ENCODE results near the gene MEIS1.

DNA sequence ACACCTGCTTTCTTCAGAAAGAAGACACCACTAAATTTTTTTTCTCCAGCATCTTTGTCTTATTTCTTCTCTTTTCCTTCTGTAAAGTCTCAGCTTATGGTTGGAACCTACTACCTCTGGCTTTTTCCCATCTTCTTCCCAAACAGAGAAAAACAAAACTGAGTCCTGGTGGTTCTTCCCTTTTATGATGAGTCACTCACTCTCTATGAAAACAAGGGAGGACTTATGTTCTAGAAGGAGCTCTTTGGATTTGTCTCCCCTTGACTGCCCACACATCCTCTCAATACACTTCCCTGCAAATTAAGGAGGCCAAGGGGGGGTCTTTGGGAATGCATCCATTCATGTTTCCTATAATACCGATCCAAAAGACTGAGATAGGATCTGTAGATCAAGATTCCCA is 22.1 kb upstream of the MEIS1 start:
- TF ChIP-seq CTCF (IDR thresholded peaks at IDR 0.05) (no peak), POLR2AphosphoS5 (IDR thresholded peaks at IDR 0.05) (no peak), POLR2A (IDR thresholded peaks at IDR 0.05) (no peak)
